IPS-NIHi11 (cell line): Measurements from ENCODE around the gene RHOBTB1.
A peak's percentile ranks its signal among the peaks of the same experiment; 100 is the strongest.

ENCODE experiments used
- DNase-seq: peaks from one replicate; pipeline ENCODE4 v3.0.0; 2012; ENCODE audit warnings: mixed read lengths, low spot score

The RHOBTB1 gene

GRCh38 chr10:60942134-60942787 is 1.7 kb downstream of the RHOBTB1 start:
- no peak for DNase-seq

- DNase-seq: no peak
Measured at GRCh38 chr10:60940446-60940845, 3.5 kb downstream of the RHOBTB1 start.

GRCh38 chr10:60937784-60938654 is 6.0 kb downstream of the RHOBTB1 start:
- no peak for DNase-seq

- no peak for DNase-seq
Measured at GRCh38 chr10:60937022-60937421, 7.0 kb downstream of the RHOBTB1 start.

DNA sequence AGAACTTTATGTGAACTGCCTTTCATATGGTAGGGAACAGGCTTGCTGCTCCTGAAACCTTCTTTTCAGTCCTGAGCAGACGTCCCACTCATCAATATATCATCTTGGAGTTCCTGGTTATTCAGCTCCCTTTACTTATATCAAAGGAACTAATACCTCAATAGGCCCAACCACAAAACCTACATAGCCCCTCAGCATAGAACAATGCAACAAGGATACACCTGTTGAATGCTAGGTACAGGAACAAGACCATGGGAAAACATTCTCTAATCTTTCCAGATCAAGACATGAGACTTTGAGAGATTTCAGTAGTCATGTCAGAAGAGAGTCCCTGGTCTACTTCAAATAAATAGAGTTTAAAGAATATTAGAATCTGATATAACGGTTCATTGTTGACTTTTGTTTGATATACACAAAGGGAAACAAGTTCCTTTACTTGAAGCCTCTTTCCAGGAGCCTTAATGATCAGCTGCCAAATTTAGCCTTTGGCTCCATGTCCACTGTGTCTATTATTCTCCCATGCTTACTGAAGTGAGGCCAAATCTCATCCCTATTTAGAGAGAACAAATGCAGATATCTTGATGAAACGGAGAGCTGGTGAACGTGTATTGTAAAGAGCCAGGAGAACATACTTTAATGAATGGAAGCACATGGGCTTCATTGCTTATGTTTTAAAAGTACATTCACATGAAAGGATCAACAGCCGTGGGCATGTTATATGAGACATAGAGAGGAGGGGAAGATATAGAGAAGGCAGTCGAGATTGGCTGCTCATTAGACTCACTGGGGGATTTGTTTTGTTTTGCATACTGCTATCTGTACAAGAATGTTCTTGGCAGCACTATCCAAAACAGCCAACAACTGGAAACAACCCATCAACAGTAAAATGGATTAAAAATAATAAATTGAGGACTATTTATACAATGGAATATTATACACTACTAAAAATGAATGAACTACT is 9.5 kb downstream of the RHOBTB1 start:
- DNase-seq: no peak

- DNase-seq: no peak
Measured at GRCh38 chr10:60932756-60933155, 11.2 kb downstream of the RHOBTB1 start.

- no peak for DNase-seq
Measured at GRCh38 chr10:60930237-60930636, 13.7 kb downstream of the RHOBTB1 start.

DNA sequence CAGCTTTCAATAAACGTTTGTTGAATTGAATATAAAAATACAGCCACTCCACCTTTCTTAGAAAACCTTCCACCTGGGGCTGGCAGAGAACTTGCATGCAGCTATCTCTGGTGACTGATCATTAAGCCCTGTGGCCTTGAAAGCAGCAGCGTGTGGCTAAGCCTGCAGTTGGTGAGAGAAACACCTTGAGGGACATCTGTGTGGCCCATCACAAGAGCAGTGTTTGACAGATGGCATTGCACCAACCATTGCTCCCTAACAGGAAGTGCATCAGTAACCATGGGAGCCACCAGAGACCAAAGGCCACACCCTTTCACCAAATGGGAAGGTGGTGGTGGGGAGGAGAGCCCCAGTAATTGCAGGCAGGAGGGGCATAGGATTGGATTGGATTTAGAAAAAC is 22.4 kb downstream of the RHOBTB1 start:
- DNase-seq: no peak

DNA sequence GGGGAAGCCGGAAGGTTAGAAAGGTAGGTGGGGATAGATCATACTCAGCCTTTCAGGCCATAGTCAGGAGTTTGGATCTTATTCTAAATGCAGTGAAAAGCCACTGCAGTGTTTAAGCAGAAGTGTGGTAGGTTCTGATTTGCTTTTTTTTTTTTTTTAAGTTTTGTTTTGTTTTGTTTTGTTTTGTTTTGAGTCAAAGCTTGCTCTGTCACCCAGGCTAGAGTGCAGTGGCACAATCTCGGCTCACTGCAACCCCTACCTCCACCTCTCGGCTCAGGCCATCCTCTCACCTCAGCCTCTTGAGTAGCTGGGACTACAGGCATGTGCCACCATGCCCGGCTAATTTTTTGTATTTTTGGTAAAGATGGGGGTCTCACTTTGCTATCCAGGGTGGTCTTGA is 23.5 kb downstream of the RHOBTB1 start:
- no peak for DNase-seq

GRCh38 chr10:60919551-60919950 is 24.4 kb downstream of the RHOBTB1 start:
- DNase-seq: no peak

DNA sequence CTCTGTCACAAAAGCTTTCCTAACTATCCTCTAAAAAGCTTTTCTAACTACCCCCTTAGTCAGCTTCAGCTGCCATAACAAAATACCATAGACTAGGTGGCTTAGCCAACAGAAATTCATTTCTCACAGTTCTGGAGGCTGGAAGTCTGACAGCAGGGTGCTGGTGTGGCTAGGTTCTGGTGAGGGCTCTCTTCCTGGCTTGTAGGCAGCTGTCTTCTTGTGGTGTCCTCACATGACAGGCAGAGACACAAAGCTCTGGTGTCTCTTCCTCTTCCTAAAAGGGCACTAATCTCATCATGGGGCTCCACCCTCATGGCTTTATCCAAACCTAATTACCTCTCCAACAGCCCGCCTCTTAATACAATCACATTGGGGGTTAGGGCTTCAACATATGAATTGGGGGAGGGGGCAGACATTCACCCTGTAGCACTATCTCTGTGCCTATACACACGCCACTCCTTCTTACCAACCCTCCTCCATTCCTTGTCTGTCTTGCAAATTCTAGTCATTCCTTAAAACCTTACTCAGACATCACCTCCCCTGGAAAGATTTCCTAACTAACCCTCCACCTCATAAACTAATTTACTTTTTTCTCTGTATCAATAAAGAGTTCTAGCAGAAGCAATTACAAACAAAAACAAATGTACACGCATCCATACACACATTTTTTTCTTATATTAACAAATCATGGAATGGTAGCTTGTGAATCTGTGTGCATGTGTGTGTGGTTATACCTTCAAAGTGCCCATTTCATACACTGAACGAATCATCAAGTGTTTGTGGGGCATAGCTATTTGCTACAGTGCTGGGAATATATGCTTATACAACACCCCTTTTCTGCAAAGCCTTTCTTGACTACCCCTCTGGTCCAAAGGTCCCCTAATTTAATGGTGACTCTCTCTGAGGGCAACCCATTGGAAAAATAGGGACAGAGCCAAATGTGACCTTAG is 26.4 kb downstream of the RHOBTB1 start:
- DNase-seq: no peak

GRCh38 chr10:60916025-60916424 is 28.0 kb downstream of the RHOBTB1 start:
- peak; percentile 20 for DNase-seq

- DNase-seq: no peak
Measured at GRCh38 chr10:60914690-60915141, 29.3 kb downstream of the RHOBTB1 start.

GRCh38 chr10:60913657-60914056 is 30.3 kb downstream of the RHOBTB1 start:
- DNase-seq: no peak

- no peak for DNase-seq
Measured at GRCh38 chr10:60913071-60913470, 30.9 kb downstream of the RHOBTB1 start.

GRCh38 chr10:60911715-60912114 is 32.3 kb downstream of the RHOBTB1 start:
- DNase-seq: no peak

DNA sequence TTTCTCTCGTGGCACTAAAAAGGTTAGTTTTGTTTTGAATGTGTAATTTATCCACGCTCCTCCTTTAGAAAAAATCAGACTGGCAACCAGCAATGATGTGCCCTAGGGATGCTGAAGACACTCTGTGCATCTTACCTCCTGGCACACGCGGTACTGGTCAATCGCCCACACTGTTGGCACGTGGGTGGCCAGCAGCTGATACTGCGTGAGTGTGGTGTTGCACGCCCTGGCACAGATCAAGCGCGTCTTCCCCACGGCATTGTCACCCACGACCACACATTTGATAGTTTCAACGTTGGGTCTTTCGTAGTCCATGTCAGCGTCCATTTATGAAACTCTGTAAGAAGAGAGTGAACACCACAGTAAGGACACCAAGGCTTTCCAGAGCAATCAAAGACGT is 32.8 kb downstream of the RHOBTB1 start:
- no peak for DNase-seq

DNA sequence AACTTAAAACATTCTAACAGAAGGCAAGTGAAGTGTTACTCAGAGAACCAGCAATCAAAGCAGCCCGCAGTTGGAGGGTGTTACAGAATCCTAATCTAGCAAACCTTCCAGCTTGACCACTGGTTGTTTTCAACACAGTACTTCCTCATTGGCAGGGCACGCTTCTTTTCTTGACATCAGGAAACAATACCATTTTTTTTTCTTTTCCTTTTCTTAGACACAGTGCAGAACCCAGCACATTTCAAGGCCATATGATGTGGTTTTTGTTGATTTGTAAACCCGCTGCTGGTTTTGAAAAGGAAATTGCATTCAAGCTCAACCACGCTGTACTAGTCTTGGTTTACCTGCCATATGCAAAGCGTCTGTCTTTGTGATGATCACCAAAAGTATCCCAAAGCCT is 33.4 kb downstream of the RHOBTB1 start:
- no peak for DNase-seq

- no peak for DNase-seq
Measured at GRCh38 chr10:60908896-60909295, 35.1 kb downstream of the RHOBTB1 start.

DNA sequence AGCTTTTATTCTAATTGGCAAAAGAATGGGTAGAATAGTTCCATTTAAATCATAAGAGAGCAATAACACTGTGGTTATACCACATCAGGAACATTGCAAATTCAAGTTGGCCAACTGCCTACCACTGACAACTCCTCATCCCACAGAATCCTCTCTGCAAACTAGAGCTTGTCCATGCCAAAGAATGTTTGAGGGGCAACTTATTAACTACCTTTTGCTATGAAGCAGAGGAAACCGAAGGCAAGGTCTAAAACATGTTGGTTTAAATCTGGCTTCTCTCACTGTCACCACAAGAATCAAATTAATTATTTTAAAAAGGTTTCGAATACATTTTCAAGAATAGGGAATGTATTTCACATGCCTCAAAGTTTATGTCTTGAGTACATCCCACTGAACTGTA is 36.0 kb downstream of the RHOBTB1 start:
- DNase-seq: no peak

GRCh38 chr10:60907236-60907635 is 36.7 kb downstream of the RHOBTB1 start:
- DNase-seq: no peak
